ENCODE measurements around the gene AGO4. TPM values are rescaled to one million over a fixed set of nuclear protein-coding genes. Genes with fewer than 3 reads are reported as not detected.

The AGO4 gene
- total and polyA plus RNA-seq, 2 donors (not counting 1 experiment from before 2014, with no cell fraction given) = 10.2 to 25.6 TPM

- H4K20me1 ChIP-seq (ENCODE audit: control insufficient read depth, extremely low read depth, insufficient read depth, low read length) = no peaks in the 10 kb centered on the region
- H3K4me3 ChIP-seq (replicated peaks in 1 of 4; ENCODE audit: control extremely low read depth in 1 of 4, insufficient read depth in 1 of 4, low read depth in 3 of 4, low read length in 4 of 4) = no peak overlapping the region
- no peaks in the 10 kb centered on the region for H3K9me3 ChIP-seq (ENCODE audit: control insufficient read depth, insufficient read depth, low read depth, low read length)
- no peaks in the 10 kb centered on the region for H3K4me1 ChIP-seq (ENCODE audit: control insufficient read depth, extremely low read depth, insufficient read depth, low read length)
- no peak overlapping the region for H3K4me2 ChIP-seq (ENCODE audit: extremely low read depth, insufficient read depth, low read length)
- no peaks in the 10 kb centered on the region for H3K27me3 ChIP-seq (ENCODE audit: control insufficient read depth, insufficient read depth, low read length)
- DNase-seq (ENCODE audit: low read depth in 2 of 2) = no peak
- no peaks in the 10 kb centered on the region for H3K79me2 ChIP-seq (ENCODE audit: control insufficient read depth, insufficient read depth, low read length)
- no peak overlapping the region for H2AFZ ChIP-seq (ENCODE audit: low read length)
- H3K9ac ChIP-seq (ENCODE audit: insufficient read depth, low read length) = no peak overlapping the region
- H3K27ac ChIP-seq (ENCODE audit: insufficient read depth, low read length) = no peak overlapping the region
- TF ChIP-seq EZH2 (IDR thresholded peaks at IDR 0.05; ENCODE audit: low read length, missing control alignments) (no peak), CTCF (conservative IDR thresholded peaks at IDR 0.05 in 1 of 2, IDR thresholded peaks at IDR 0.05 in 1 of 2; ENCODE audit: low read depth in 1 of 2, low read length in 2 of 2) (no peak)
- H3K36me3 ChIP-seq (ENCODE audit: control insufficient read depth, insufficient read depth, low read length) = peaks cover 1% of the 10 kb centered on the region
Observed at GRCh38 chr1:35902671-35903070, 94.9 kb downstream of the AGO4 start.

Other genes starting within 250 kb of the AGO4 start
- 0.26 and 0.83 TPM in 2 replicates for gene TFAP2E, start 234.7 kb upstream of the AGO4 start, total RNA-seq
- gene TFAP2E, start 234.7 kb upstream of the AGO4 start, polyA plus RNA-seq = 0.16 and 0.17 TPM in 2 replicates
- gene PSMB2, start 166.5 kb upstream of the AGO4 start, total RNA-seq = 13.9 and 18.3 TPM in 2 replicates
- gene PSMB2, start 166.5 kb upstream of the AGO4 start, polyA plus RNA-seq = 66.8 and 84.0 TPM in 2 replicates
- gene C1orf216, start 89.1 kb upstream of the AGO4 start, total RNA-seq = 16.7 and 19.8 TPM in 2 replicates
- gene C1orf216, start 89.1 kb upstream of the AGO4 start, polyA plus RNA-seq = 18.3 and 24.9 TPM in 2 replicates
- gene CLSPN, start 38.0 kb upstream of the AGO4 start, total RNA-seq = 2.3 and 4.3 TPM in 2 replicates
- gene CLSPN, start 38.0 kb upstream of the AGO4 start, polyA plus RNA-seq = 10.1 and 24.1 TPM in 2 replicates
- gene AGO1, start 75.2 kb downstream of the AGO4 start, total RNA-seq = 6.9 and 7.6 TPM in 2 replicates
- 12.8 and 17.5 TPM in 2 replicates for gene AGO1, start 75.2 kb downstream of the AGO4 start, polyA plus RNA-seq
- 7.4 and 12.9 TPM in 2 replicates for gene AGO3, start 123.1 kb downstream of the AGO4 start, total RNA-seq
- 17.4 and 19.6 TPM in 2 replicates for gene AGO3, start 123.1 kb downstream of the AGO4 start, polyA plus RNA-seq

Data from fibroblast of lung (primary cell).